Lower leg skin (tissue), 3 donors: ENCODE data around the gene HEBP1.

Experiments used
- CTCF ChIP-seq, 3 donors: fragments of 450-650 bp; IDR thresholded peaks; one replicate each; pipeline ENCODE4 v1.5.1; 2016; ENCODE audit warnings: antibody characterized with exemption in 3 of 3, mild to moderate bottlenecking in 3 of 3, moderate library complexity in 2 of 3
- POLR2A ChIP-seq, 2 donors: fragments of 450-650 bp; IDR thresholded peaks; one replicate each; pipeline ENCODE4 v1.6.1; 2016 to 2017; ENCODE audit warnings: antibody characterized with exemption in 2 of 2, mild to moderate bottlenecking in 1 of 2, moderate library complexity in 1 of 2

DNA sequence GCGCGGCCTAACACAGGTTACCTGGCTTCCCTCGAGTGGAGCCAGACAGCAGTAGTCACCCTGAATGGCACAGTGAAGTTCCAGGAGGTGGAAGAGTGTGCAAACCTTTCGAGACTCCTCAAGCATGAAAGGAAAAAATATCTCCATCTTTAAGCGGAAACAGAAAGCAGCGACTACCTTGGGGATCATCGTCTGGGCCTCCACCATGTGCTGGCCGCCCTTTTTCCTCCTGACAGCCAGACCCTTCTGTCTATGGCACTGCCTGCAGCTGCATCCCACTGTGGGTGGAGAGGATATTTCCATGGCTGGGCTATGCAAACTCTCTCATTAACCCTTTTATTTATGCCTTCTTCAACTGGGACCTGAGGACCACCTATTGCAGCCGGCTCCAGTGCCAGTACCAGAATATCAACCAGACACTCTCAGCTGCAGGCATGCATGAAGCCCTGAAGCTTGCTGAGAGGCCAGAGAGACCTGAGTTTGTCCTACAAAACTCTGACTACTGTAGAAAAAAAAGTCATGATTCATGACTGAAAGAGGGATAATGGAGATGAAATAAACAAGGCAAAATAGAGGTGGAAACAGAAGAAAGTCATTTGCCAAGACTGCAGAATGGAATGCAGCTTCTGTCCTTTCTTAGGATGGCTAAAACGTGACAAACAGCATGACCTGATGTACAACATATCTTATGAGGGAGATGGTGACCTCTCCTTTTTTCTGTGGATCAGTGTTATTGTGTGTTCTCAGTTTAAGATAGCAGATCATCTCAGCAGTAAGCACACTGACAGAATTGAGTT lies 2.4 kb upstream of the HEBP1 start:
- TF ChIP-seq CTCF (IDR thresholded peaks at IDR 0.05), result no peak
- no peak for TF ChIP-seq POLR2A (IDR thresholded peaks at IDR 0.05)
